SK-N-MC (cell line): ENCODE measurements around the gene CDH23.

ENCODE experiments used
- DNase-seq: peaks from one replicate; pipeline ENCODE4 v3.0.0-alpha.2; 2011; ENCODE audit warnings: low read depth, low spot score
- H3K27ac ChIP-seq: fragments of 200-600 bp; sonication (generic); 2 replicates; pipeline ENCODE4 v1.5.1; 2016; ENCODE audit warnings: mixed run types
- H3K36me3 ChIP-seq: fragments of 200-600 bp; sonication (generic); 2 replicates; pipeline ENCODE4 v1.6.1; 2017; ENCODE audit warnings: antibody characterized with exemption, low read length, mixed read lengths; ENCODE audit not compliant: insufficient read depth
- H3K4me3 ChIP-seq: fragments of 200-600 bp; sonication (generic); 2 replicates; pipeline ENCODE4 v1.5.1; 2016
- H3K9ac ChIP-seq: fragments of 200-600 bp; sonication (generic); 2 replicates; pipeline ENCODE4 v1.8.0; 2017; ENCODE audit warnings: mixed run types, mixed read lengths; ENCODE audit not compliant: insufficient read length
- H3K9me3 ChIP-seq: fragments of 200-600 bp; sonication (generic); 2 replicates; pipeline ENCODE4 v1.6.1; 2017; ENCODE audit warnings: low read depth, mild to moderate bottlenecking, antibody characterized with exemption, low read length, moderate library complexity, mixed read lengths
- EZH2 ChIP-seq: fragments of 200-600 bp; sonication (generic); IDR thresholded peaks from one replicate; pipeline ENCODE4 v1.6.1; 2017; ENCODE audit warnings: antibody characterized with exemption
- FOXP2 ChIP-seq: optimal IDR thresholded peaks from 2 replicates; pipeline ENCODE3; 2011; ENCODE audit warnings: mild to moderate bottlenecking, moderate library complexity; ENCODE audit not compliant: insufficient read depth; ENCODE audit errors: extremely low read length, control extremely low read depth
- POLR2AphosphoS5 ChIP-seq: IDR thresholded peaks from 2 replicates; pipeline ENCODE4 v1.6.1; 2012; ENCODE audit warnings: mild to moderate bottlenecking, low read depth, low read length, borderline replicate concordance

Gene CDH23

DNA sequence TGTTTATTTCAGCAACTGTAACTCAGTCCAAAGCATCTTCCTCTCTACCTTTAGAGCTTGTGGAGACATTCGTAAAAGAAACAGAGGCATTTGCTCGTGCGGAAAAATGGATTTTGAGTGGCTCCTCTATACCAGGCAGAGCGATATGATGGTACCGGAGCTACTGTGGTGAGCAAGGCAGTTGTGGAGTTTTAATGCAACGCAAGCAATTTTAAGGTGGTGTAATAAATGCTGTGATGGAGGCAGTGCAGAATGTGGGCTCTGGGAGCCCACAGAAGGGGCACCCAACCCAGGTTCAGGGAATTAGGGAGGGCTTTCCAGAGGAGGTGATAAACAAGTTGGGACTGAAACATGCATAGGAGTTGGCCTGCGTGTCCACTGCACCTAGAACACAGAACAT, 149.5 kb downstream of the CDH23 start:
- Histone ChIP-seq H3K27ac (no peak overlapping the region), H3K9ac (no peak overlapping the region), H3K36me3 (no peaks in the 10 kb centered on the region), H3K4me3 (no peak overlapping the region), H3K9me3 (no peaks in the 10 kb centered on the region)
- TF ChIP-seq POLR2AphosphoS5 (no peak), FOXP2 (no peak), EZH2 (no peak)
- DNase-seq = no peak

DNA sequence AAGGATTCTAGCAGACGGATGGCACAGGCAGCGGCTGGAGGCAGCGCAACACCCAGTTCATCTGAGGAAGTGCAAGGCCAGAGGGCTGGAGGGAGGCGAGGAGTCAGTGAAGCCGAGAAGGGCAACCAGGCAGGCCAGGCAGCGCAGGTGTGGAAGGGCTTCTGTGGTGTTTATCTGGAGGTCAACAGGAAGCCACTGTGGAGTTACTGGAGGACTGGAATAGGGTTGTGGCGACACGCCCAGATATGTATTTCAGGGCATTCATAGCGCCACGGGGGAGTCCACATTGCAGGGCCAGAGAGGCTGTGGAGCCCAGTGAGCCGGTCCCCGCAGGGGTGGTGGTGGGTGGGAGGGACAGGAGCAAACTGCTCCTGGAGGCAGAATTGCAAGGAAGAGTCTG, 150.6 kb downstream of the CDH23 start:
- no peak for DNase-seq
- H3K9me3 ChIP-seq = no peaks in the 10 kb centered on the region
- H3K4me3 ChIP-seq = no peak overlapping the region
- H3K36me3 ChIP-seq = no peaks in the 10 kb centered on the region
- H3K9ac ChIP-seq = no peak overlapping the region
- TF ChIP-seq EZH2 (no peak), FOXP2 (no peak), POLR2AphosphoS5 (no peak)
- H3K27ac ChIP-seq = no peak overlapping the region

DNA sequence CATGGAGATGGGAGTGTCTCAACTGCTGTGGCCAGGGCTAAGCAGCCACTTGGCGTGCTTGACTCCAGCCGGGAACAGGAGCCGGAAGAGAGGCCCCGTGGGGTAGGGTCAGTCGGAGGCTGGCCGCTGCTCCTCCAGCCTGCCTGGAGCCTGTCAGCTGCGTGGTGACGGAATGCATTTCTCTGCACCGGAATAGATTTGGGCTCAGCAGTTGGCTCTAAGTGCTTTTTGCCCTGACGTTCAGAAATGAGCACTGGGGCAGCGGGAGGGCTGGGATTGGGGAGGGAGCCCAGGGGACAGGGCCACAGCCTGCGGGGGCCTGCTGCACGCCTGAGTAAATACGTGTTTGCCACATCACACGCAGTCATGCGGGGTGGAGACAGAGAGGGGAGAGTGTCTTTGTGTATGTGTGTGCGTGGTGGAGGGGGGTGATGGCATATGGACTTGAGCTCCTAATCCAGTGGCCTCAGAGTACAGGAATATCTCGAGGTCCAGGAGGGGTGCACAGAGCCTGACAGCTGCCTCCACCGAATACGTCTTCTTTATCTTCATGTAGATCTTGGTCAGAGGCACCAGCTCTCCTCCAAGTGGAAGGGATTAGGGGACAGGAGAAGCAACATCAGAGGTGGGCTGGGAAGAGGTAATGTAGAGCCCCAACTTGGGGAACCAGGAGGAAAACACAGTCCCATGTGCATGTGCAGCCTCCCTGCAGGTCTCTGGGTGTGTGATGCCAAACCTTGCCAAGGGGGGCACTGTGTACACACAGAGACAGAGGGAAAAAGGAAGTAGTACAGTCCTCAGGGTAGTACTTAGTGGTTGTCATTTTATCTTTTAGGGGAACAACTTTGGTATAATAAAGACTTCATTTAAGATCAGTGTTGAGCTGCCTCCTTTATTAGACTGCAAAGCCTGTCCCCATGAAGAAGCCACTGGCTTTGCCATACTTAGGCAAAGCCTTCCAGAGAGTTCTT, 151.4 kb downstream of the CDH23 start:
- no peaks in the 10 kb centered on the region for H3K36me3 ChIP-seq
- H3K9me3 ChIP-seq = no peaks in the 10 kb centered on the region
- H3K9ac ChIP-seq = no peak overlapping the region
- no peak overlapping the region for H3K27ac ChIP-seq
- H3K4me3 ChIP-seq = no peak overlapping the region
- TF ChIP-seq EZH2 (no peak), FOXP2 (no peak), POLR2AphosphoS5 (no peak)
- DNase-seq = no peak

DNA sequence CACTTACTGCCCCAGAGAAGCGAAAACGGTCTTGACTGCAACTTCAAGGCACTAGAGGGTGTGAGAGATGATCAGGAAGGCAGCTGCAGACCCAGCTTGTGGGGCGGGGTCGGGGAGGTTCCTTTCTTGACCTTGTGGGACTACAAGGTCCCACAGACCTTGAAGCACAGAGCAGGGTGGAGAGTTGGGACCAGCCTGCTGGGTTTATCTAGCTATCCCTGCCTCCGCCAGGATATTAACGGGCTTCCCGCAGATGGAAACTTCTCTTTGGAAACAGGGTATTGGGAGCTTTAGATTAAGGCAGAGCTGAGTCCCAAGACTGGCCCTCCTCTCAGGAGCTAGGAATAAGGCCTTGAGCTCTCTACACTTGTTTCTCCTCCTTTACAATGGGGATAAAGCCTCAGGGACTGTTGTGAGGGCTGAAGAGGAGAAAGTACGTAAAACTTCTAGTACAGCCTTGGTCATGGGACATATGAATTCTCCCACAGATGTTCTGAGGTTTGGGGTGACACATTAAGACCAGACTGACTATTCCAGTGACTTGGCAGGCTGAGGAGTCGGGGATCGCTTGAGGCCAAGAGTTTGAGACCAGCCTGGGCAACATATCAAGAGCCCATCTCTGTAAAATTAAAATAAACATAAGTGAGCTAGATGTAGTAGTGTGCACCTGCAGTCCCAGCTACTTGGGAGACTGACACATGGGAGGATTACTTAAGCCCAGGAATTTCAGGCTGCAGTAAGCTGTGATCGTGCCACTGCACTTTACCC, 153.2 kb downstream of the CDH23 start:
- TF ChIP-seq FOXP2 (no peak), EZH2 (no peak), POLR2AphosphoS5 (no peak)
- Histone ChIP-seq H3K9ac (no peak overlapping the region), H3K36me3 (no peaks in the 10 kb centered on the region), H3K4me3 (no peak overlapping the region), H3K27ac (no peak overlapping the region), H3K9me3 (no peaks in the 10 kb centered on the region)
- no peak for DNase-seq

DNA sequence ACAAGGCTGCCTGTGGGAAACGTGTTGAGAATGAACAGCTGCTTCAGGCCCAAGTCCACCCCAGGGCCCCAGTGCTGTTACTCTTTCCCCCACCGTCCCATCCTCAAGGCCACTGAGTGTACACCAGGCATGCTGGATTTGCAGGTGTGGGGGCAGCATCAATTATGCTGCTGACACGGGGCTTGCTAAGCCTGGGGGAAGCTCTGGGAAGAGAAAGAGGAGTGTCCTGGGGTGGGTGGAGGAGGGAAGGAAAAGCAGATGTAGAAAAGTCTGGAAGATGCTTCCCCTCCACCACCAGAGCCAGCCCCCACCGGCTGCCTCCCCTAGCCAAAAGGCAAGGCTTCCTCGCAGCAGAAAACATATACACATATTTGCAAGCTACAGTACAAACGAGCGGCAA, 153.9 kb downstream of the CDH23 start:
- DNase-seq = no peak
- H3K9ac ChIP-seq = no peak overlapping the region
- no peak for TF ChIP-seq EZH2
- TF ChIP-seq FOXP2 = no peak
- no peak for TF ChIP-seq POLR2AphosphoS5
- H3K9me3 ChIP-seq = no peaks in the 10 kb centered on the region
- H3K4me3 ChIP-seq = no peak overlapping the region
- H3K36me3 ChIP-seq = no peaks in the 10 kb centered on the region
- H3K27ac ChIP-seq = no peak overlapping the region

DNA sequence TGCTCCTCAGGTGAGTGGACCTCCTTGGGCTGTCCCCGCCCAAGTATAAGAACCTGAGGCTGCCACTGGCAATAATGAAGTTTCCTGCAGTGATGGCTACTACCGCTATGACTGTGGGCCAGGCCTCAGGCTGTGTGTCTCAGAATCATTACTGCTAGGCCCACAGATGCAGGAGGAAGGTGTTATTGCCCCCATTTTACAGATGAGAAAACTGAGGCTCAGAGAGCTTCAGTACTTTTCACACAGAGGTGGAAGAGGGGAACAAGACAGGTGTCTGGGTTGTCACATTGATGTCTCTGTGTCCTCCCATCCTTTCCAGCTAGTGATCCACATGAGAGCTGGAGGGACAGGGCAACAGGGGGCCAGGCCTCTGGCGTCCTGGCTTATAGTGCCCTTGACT, 155.2 kb downstream of the CDH23 start:
- no peak for TF ChIP-seq FOXP2
- TF ChIP-seq POLR2AphosphoS5 = no peak
- no peak for TF ChIP-seq EZH2
- Histone ChIP-seq H3K36me3 (no peaks in the 10 kb centered on the region), H3K9me3 (no peaks in the 10 kb centered on the region), H3K27ac (no peak overlapping the region), H3K4me3 (no peak overlapping the region), H3K9ac (no peak overlapping the region)
- DNase-seq = no peak

DNA sequence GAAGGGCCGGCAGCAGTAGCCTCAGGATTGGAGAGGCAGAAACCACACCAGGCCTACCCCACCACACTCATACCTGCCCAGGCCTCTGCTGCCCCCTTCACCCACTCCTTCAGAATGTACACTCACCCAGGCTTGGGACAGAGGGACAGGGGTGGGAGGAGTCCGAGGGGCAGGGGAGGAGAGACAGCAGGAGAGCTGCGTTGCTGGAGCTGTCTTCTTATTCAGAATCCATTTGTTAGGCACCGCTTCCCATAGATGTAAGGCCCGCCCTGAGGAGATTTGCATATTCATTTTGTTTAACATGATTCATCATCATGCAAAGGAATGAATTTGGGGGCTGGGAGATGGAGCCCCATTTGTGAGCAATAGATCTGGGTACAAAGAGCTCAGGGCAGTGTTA, 156.7 kb downstream of the CDH23 start:
- no peak overlapping the region for H3K4me3 ChIP-seq
- no peaks in the 10 kb centered on the region for H3K9me3 ChIP-seq
- H3K36me3 ChIP-seq = no peaks in the 10 kb centered on the region
- no peak overlapping the region for H3K27ac ChIP-seq
- no peak for DNase-seq
- no peak overlapping the region for H3K9ac ChIP-seq
- TF ChIP-seq FOXP2 (no peak), POLR2AphosphoS5 (no peak), EZH2 (no peak)

DNA sequence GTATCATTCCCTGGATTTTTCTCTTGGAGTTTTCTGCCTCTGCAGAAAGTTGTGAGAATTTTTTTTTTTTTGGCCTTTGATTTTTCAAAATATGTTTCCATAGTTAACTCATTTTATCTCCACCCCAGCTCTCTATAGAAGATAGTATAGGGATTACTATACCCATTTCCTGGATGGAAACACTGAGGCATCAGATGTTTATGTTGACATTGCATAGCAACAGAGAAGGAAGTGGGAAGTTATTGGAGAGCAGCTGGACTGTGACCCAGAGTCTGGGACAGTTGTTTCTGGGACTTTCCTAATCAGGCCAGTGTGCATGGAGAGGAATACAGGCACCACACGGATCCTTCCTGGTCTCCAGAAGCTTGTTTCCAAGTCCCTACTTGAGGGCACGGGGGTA, 158.0 kb downstream of the CDH23 start:
- Histone ChIP-seq H3K36me3 (no peaks in the 10 kb centered on the region), H3K9ac (no peak overlapping the region), H3K4me3 (no peak overlapping the region), H3K9me3 (no peaks in the 10 kb centered on the region), H3K27ac (no peak overlapping the region)
- DNase-seq = no peak
- TF ChIP-seq FOXP2 (no peak), POLR2AphosphoS5 (no peak), EZH2 (no peak)
